C4-2B (cell line): ENCODE data around the gene TIGAR.
A peak's percentile ranks its signal among the peaks of the same experiment; 100 is the strongest.

Source experiments
- H3K27ac ChIP-seq: fragments of 450-650 bp; 2 replicates; pipeline ENCODE4 v1.5.1; 2017
- CTCF ChIP-seq: fragments of 450-650 bp; conservative IDR thresholded peaks from 2 replicates; pipeline ENCODE4 v1.5.1; 2017; ENCODE audit warnings: mild to moderate bottlenecking
- ZFX ChIP-seq: fragments of 450-650 bp; IDR thresholded peaks from 2 replicates; pipeline ENCODE4 v1.6.1; 2017

TIGAR gene

GRCh38 chr12:4320853-4321701, at the start of gene TIGAR:
Gene TIGAR, plus strand, starts transcription at chr12:4321213. Its CDS starts 59 bp downstream, at chr12:4321272.
- H3K27ac ChIP-seq, result peak within 1 kb of the TSS; percentile 79
- peak; percentile 18; the same call in 1 of the 2 replicates for TF ChIP-seq ZFX
- TF ChIP-seq CTCF, result no peak

- TF ChIP-seq CTCF (no peak), ZFX (no peak)
- H3K27ac ChIP-seq, result no peak overlapping the region
Measured at GRCh38 chr12:4271717-4272423, 49.1 kb upstream of the TIGAR start.

- H3K27ac ChIP-seq, result no peak overlapping the region
- TF ChIP-seq CTCF, result no peak
- TF ChIP-seq ZFX, result no peak
Measured at GRCh38 chr12:4272424-4273272, 48.4 kb upstream of the TIGAR start.

- no peak overlapping the region for H3K27ac ChIP-seq
- TF ChIP-seq ZFX (no peak), CTCF (no peak)
Measured at GRCh38 chr12:4273273-4273651, 47.8 kb upstream of the TIGAR start.

GRCh38 chr12:4273652-4274395, 47.2 kb upstream of the TIGAR start, which contains the start of gene CCND2:
Gene CCND2, plus strand, starts transcription at chr12:4273762. Its CDS starts 279 bp downstream, at chr12:4274041.
- no peak for TF ChIP-seq ZFX
- TF ChIP-seq CTCF, result no peak
- H3K27ac ChIP-seq, result no peak within 1 kb of the TSS

GRCh38 chr12:4274396-4275015, 46.5 kb upstream of the TIGAR start:
- TF ChIP-seq CTCF, result no peak
- no peak for TF ChIP-seq ZFX
- H3K27ac ChIP-seq, result no peak overlapping the region
